Iris pigment epithelial cell (primary cell): ENCODE data around the gene SLC25A43.
A peak's percentile ranks its signal among the peaks of the same experiment; 100 is the strongest.
"Not testable (repeated sequence)": the region's sequence is repeated elsewhere in the genome, so short reads cannot be mapped to it uniquely, and the experiment has no call there.

Experiments used
- DNase-seq: peaks from one replicate; pipeline ENCODE4 v3.0.0-alpha.2; 2011; ENCODE audit warnings: low read depth

SLC25A43 gene

DNA sequence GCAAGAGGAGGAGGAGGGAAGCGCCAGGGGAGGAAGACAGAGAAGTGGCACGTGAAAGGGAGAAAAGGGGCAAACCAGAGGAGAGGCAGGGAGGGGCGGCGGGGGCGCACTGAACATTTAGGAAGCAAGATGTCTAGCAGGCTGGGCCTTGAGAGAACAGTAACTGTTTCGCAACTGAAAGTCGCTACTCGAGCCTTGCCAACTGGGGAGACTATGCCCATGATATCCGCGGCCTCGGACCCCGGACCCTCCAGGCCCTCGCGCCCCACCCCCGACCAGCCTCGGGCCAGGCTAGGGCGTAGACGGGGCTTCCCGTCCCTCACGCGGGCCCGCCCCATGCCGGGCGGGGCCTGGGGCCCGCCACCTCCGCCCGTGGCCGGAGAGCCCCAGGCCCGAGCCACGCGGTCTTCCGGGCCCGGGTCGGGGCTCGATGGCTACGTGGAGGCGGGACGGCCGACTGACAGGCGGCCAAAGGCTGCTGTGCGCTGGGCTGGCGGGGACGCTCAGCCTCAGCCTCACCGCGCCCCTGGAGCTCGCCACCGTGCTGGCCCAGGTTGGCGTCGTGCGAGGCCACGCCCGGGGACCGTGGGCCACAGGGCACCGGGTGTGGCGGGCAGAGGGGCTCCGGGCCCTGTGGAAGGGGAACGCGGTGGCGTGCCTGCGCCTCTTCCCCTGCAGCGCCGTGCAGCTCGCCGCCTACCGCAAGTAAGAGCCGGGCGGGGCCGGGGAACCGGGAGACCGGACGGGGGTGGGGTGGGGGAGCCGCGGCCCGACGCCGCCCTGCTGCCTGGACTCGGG, at the start of gene SLC25A43:
Gene SLC25A43, plus strand, starts transcription at position 363 of the 798 bp plus-strand sequence. Its CDS starts 68 bp downstream, at position 431.
- DNase-seq = peak; percentile 25

DNA sequence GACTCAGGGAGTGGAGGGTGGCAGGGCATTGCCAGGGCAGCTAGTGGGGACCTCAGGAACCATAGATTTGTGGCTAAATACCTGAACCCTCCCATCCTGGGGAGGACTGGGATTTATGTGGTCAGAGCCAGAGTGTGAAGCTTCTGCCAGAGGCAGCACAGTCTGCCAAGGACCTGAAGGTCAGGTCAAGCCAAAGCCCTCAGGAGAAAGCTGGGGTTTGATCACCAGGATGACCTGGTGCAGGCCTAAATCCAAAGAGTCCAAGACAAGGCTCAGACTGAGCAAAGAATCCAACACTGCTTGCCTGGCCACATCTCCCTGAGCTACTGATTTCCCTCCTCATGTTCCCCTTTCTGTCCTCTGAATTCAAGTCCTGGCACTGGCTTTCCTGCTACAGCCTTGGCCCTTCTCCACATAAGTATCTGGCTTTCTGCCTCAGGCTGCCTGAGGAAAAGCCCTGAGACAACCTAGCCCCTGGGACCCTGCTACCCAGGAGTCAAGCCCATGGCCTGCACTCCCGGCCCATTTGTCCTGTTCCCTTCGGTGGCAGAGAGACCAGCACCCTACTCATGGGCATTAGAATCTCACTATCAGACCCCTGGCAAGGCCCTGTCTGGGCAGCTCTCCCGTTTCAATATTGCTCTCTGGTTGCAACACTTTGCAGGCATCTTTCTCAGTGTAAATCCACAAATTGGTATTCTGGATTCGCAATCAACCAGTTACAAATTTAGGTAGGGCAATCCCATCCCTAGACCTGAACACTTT, 39.3 kb upstream of the SLC25A43 start:
- DNase-seq = no peak

GRCh38 chrX:119361451-119361850, 37.7 kb upstream of the SLC25A43 start:
- not testable (repeated sequence) for DNase-seq

- not testable (repeated sequence) for DNase-seq
These were observed 37.1 kb upstream of the SLC25A43 start for GRCh38 chrX:119362074-119362473.

- no peak for DNase-seq
These were observed 35.7 kb upstream of the SLC25A43 start for GRCh38 chrX:119363391-119363790.

DNA sequence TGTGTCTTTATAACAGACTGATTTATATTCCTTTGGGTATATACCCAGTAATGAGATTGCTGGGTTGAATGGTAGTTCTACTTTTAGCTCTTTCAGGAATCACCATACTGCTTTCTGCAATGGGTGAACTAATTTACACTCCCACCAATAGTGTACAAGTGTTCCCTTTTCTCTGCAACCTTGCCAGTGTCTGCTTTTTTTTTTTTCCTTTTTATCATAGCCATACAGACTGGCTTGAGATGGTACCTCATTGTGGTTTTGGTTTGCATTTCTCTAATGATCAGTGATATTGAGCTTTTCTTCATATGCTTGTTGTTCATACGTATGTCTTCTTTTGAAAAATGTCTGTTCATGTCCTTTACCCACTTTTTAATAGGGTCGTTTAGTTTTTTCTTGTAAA, 27.3 kb upstream of the SLC25A43 start:
- not testable (repeated sequence) for DNase-seq

GRCh38 chrX:119374736-119375135, 24.4 kb upstream of the SLC25A43 start:
- DNase-seq = peak; percentile 26

DNA sequence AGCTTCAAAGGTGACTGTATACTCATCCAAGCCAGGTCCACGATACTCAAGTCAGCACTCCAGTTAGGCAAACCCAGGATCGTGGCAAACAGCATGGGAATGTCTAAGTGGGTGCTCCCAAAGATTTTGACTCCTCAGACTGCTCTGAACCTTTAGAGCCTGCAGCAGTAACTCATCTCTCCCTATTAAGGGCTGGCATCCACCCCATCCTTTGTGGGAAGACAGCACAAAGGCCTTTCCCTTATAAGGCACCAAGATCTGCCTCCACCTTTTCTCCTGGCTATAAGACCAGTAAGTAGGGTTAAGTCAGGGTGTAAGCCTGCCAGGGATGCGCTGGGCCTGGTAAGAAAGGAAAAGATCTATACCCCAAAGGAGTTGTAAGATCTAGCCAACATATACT, 23.6 kb upstream of the SLC25A43 start:
- DNase-seq = no peak

- DNase-seq = no peak
These were observed 22.8 kb upstream of the SLC25A43 start for GRCh38 chrX:119376312-119376711.

DNA sequence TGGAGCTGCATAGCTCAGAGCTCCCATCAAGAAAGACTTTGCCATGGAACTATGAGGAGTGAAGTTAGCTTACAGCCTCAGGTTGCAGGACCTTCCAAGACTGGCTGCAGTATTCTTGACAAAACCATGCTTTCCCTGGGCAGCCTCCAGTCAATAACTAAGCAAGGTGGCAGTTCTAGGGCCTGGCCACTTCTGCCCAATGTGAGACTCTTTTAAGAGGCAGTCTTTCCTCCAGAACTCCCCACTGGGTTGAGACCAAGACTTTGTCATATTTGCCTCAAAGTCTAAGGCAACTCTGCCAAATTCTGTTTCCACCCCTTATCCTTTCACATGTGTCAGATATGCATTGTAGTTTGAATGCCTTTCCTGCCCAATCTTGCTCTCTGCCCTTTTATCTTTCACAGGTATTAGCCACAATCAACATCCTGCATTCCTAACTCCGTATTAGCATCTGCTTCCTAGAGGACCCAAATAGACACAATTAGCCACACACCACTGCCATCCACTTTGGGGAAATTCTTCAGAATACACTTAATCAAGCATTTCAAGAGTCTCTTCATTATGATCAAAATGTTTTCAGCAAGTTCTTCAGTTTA, 17.7 kb upstream of the SLC25A43 start:
- DNase-seq = no peak

DNA sequence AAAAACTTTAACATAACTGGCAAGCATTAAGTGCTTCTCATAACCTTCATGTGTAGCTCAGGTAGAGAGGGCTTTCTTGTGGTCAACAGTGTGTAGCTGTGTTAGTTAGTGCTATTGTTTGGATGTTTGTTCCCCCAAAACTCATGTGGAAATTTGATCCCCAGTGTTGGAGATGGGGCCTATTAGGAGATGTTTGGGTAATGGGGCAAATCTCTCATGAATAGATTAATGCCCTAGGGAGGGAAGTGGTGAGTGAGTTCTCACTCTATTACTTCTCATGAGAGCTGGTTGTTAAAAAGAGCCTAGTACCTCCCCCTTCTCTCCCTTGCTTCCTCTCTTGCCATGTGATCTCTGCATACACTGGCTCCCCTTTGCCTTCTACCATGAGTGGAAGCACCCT, 16.5 kb upstream of the SLC25A43 start:
- no peak for DNase-seq

GRCh38 chrX:119386685-119387084, 12.5 kb upstream of the SLC25A43 start:
- DNase-seq = not testable (repeated sequence)

DNA sequence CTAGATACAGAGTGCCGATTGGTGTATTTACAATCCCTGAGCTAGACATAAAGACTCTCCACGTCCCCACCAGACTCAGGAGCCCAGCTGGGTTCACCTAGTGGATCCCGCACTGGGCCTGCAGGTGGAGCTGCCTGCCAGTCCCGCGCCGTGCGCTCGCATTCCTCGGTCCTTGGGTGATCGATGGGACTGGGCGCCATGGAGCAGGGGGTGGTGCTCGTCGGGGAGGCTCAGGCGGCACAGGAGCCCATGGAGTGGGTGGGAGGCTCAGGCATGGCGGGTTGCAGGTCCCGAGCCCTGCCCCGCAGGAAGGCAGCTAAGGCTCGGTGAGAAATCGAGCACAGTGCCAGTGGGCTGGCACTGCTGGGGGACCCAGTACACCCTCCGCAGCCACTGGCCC, 11.7 kb upstream of the SLC25A43 start:
- DNase-seq = not testable (repeated sequence)

GRCh38 chrX:119389214-119389613, 9.9 kb upstream of the SLC25A43 start:
- DNase-seq = no peak

- no peak for DNase-seq
These were observed 9.2 kb upstream of the SLC25A43 start for GRCh38 chrX:119389871-119390501.

DNA sequence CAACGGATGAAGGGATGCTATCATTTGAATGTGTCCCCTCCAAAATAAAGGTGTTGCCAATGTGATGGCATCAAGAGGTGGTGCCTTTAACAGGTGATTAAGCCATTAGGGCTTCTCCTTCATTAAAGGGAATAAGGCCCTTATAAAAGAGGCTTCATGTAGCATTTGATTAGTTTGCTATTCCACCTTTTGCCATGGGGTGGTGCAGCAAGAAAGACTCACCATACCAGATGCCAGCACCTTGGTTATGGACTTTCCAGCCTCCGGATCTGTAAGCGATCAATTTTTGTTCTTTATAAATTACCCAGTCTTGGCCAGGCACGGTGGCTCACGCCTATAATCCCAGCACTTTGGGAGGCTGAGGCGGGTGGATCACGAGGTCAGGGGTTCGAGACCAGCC, 7.9 kb upstream of the SLC25A43 start:
- DNase-seq = peak; percentile 38

- DNase-seq = no peak
These were observed 6.0 kb upstream of the SLC25A43 start for GRCh38 chrX:119393144-119393543.

- peak; percentile 24 for DNase-seq
These were observed 556 bp upstream of the SLC25A43 start for GRCh38 chrX:119398587-119398973.

- peak; percentile 35 for DNase-seq
These were observed 601 bp downstream of the SLC25A43 start for GRCh38 chrX:119399772-119400101.

DNA sequence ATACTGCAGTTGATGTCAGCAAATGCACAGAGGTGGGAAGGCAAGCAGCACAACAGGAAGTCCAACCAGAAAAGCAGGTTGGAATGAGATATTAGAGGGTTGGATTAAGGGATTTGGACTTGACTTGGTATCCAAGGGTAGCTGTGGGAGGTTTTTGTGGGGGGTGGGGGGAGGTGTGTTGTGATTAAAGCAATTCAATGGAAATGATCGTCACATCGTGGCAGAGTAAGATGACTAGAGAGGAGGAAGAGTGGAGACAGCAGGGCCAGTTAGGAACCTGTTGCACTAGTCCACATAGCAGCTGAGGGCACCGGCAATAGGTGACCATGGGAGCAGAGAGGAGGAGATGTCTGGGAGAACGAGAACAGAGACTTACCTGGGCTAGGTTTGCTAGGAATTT, 2.4 kb downstream of the SLC25A43 start:
- no peak for DNase-seq

GRCh38 chrX:119402588-119402987, 3.5 kb downstream of the SLC25A43 start:
- DNase-seq = no peak

- DNase-seq = peak; percentile 26
These were observed 7.6 kb downstream of the SLC25A43 start for GRCh38 chrX:119406776-119407175.

DNA sequence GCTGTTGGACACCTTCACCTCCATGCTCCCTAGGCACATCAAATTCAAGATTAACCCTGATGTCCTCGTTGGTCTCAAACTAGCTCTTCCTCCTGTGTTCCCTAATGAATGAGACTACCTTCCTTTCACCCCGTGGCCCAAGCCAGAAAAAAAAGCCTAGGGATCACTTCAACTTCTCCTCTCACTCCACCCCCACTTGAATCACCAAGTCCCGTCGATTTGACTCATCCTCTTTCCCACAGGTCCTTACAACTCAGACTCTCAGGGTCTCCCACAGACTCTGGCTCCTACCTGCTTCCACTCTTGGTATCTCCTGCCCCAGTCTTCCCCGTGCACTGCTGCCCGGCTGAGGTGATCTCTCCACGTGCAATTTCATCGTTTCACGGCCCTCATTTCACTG, 8.5 kb downstream of the SLC25A43 start:
- DNase-seq = peak; percentile 48
